ENCODE measurements around the gene ARVCF. TPM values are rescaled to one million over a fixed set of nuclear protein-coding genes. Genes with fewer than 3 reads are reported as not detected.

Gene ARVCF
- total and polyA plus RNA-seq, 9 of the 15 experiments (the other 6 are each of a cell fraction or from before 2014, with no cell fraction given) = 0.03 to 97.4 (median 15.6) TPM

GRCh38 chr22:20015971-20016733, 471 bp downstream of the ARVCF start:
- in situ Hi-C loops (cut with MboI) (no loop called here), intact Hi-C loops (cut with micrococcal nuclease) (no loop called here)
- ChIA-PET POLR2A (interaction anchor here (0.6 to 10.0 kb wide), 25 partner anchors 6 to 406 kb away, joined by 3 to 120 read pairs (median 4); partner anchors contain the start of genes TANGO2 and TRMT2A), CTCF (ENCODE audit: low intra/inter-chr PET ratio) (interaction anchor here (0.5 to 1.5 kb wide), 6 partner anchors 10 to 234 kb away, joined by 3 to 6 read pairs (median 4); no protein-coding TSS in a partner anchor)
- H3K79me2 ChIP-seq (ENCODE audit: control insufficient read depth, insufficient read depth, low read length) = peaks cover 37% of the 10 kb centered on the region
- no TSS peak for BruUV-seq (replicated peaks)
- peak overlapping the region; percentile 84 for H2AFZ ChIP-seq (ENCODE audit: low read depth, low read length)
- H3K9me1 ChIP-seq (ENCODE audit: control insufficient read depth, insufficient read depth, low read length) = peaks cover 17% of the 10 kb centered on the region
- no peak for FAIRE-seq
- 2% methylated on average over 101 of the region's 101 CpGs for WGBS (ENCODE audit: insufficient coverage, low coverage, missing lambda C conversion rate)
- H3K4me1 ChIP-seq (replicated peaks in 1 of 2; ENCODE audit: control insufficient read depth in 2 of 2, insufficient read depth in 2 of 2, low read length in 2 of 2) = peaks cover 43 to 74% of the 10 kb centered on the region in 2 experiments
- H3K36me3 ChIP-seq (ENCODE audit: control insufficient read depth, insufficient read depth, low read length) = peaks cover 8% of the 10 kb centered on the region; the same call in 2 of the 3 replicates
- peaks cover under 1% of the 10 kb centered on the region for H4K20me1 ChIP-seq (replicated peaks; ENCODE audit: control insufficient read depth, insufficient read depth, low read length)
- H3K4me2 ChIP-seq (ENCODE audit: insufficient read depth, low read length) = peak overlapping the region; percentile 85
- peak; percentile 67 to 99 (median 88) for DNase-seq (ENCODE audit: extremely low read depth in 1 of 4, low spot score in 3 of 4)
- H3K27me3 ChIP-seq (ENCODE audit: control insufficient read depth in 2 of 2, insufficient read depth in 2 of 2, low read length in 2 of 2) = peaks cover 0 to 8% of the 10 kb centered on the region in 2 experiments; a peak in 2 of 5 replicates
- H3K4me3 ChIP-seq = peak overlapping the region; percentile 66
- peak overlapping the region; percentile 59 to 94 for H3K9ac ChIP-seq (ENCODE audit: insufficient read depth in 1 of 2, low read depth in 2 of 2, low read length in 2 of 2)
- H3K27ac ChIP-seq (ENCODE audit: extremely low read depth, low read depth, low read length) = peak overlapping the region; percentile 61
- peak; percentile 12 for ATAC-seq
- H3K9me3 ChIP-seq (replicated peaks; ENCODE audit: control insufficient read depth, insufficient read depth, low read depth, low read length) = no peaks in the 10 kb centered on the region
- TF ChIP-seq HLTF (IDR thresholded peaks at IDR 0.05) (no peak), SIN3A (IDR thresholded peaks at IDR 0.05; ENCODE audit: borderline replicate concordance in 2 of 2, control insufficient read depth in 1 of 2, low read depth in 2 of 2, low read length in 2 of 2) (peak in 1 of 2 experiments; percentile 80; a peak in 2 of 4 replicates), MLX (CRISPR knock-in tag; conservative IDR thresholded peaks at IDR 0.05) (peak in 1 of 2 experiments; percentile 80; a peak in 1 of 4 replicates), ARID2 (IDR thresholded peaks at IDR 0.05) (no peak), UBTF (IDR thresholded peaks at IDR 0.05; ENCODE audit: borderline replicate concordance in 1 of 2, low read depth in 2 of 2, low read length in 2 of 2) (peak in 1 of 2 experiments; percentile 49; a peak in 1 of 4 replicates), ZNF668 (CRISPR knock-in tag; IDR thresholded peaks at IDR 0.05) (peak; percentile 38; the same call in 1 of the 2 replicates), C11orf30 (IDR thresholded peaks at IDR 0.05; ENCODE audit: low read depth) (no peak), ETS2 (tag; IDR thresholded peaks at IDR 0.05; ENCODE audit: borderline replicate concordance, poor library complexity, severe bottlenecking) (peak; percentile 77), CHD1 (IDR thresholded peaks at IDR 0.05; ENCODE audit: low read length) (peak; percentile 78), SMAD1 (IDR thresholded peaks at IDR 0.05; ENCODE audit: low read depth, low read length, partially characterized antibody) (peak; percentile 59), ZNF354B (CRISPR knock-in tag; IDR thresholded peaks at IDR 0.05) (no peak), MECOM (CRISPR knock-in tag; IDR thresholded peaks at IDR 0.05) (no peak), ZNF212 (CRISPR knock-in tag; IDR thresholded peaks at IDR 0.05) (peak; percentile 74; the same call in 1 of the 2 replicates), TEAD1 (CRISPR knock-in tag; IDR thresholded peaks at IDR 0.05) (0 out of 4 replicates have a peak, but pooled peaks of 1 of the 2 experiments have one; percentile 7), RBM14 (IDR thresholded peaks at IDR 0.05; ENCODE audit: borderline replicate concordance, insufficient read depth, low read depth, low read length) (peak; percentile 82; the same call in 1 of the 2 replicates), RBBP5 (IDR thresholded peaks at IDR 0.05; ENCODE audit: borderline replicate concordance, insufficient read depth, low read length, poor library complexity, severe bottlenecking) (peak; percentile 96), ZNF174 (CRISPR knock-in tag; IDR thresholded peaks at IDR 0.05) (no peak)

All from K562 (cell line).